ENCODE results near the gene LRP1B. TPM values are rescaled to one million over a fixed set of nuclear protein-coding genes. Genes with fewer than 3 reads are reported as not detected.

The LRP1B gene
- total and polyA plus RNA-seq, 5 donors from 2014 or later = not detected

DNA sequence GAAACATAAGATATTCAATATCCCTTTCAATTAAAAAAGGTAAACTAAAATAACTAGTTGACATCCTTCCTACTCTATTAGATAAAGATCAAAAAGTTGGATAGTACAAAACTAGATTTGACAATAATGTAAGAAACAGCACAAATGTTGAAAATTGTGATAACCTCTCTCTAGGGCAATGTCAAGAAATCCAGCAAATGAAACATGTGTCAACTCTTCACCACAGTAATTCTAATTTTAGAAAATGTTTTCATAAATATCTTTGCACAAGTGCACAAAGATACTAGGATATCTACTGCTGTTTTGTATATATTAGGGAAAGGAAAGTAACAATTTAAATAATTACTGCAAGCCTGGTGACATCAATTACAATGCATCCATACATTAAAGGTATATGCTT is 1220.1 kb downstream of the LRP1B start:
- Mint-ChIP-seq H3K9me3 (peaks cover 0 to 29% (median 10%) of the 10 kb centered on the region in 7 donors), H3K4me3 (no peak overlapping the region), H3K36me3 (no peaks in the 10 kb centered on the region), H3K27me3 (no peaks in the 10 kb centered on the region), H3K27ac (no peak overlapping the region), H3K4me1 (no peaks in the 10 kb centered on the region)
- Histone ChIP-seq H3K27ac (ENCODE audit: insufficient read depth, low read length, poor library complexity, severe bottlenecking) (no peak overlapping the region), H3K27me3 (ENCODE audit: control insufficient read depth, insufficient read depth, low read length) (no peaks in the 10 kb centered on the region), H3K9me3 (ENCODE audit: control insufficient read depth in 2 of 2, low read length in 2 of 2) (peaks cover 9 to 10% of the 10 kb centered on the region in 2 experiments), H3K36me3 (ENCODE audit: control insufficient read depth, insufficient read depth, low read length) (no peaks in the 10 kb centered on the region), H3K4me3 (ENCODE audit: low read depth, low read length) (no peak overlapping the region), H3K4me1 (ENCODE audit: control insufficient read depth, insufficient read depth, low read length, poor library complexity, severe bottlenecking) (no peaks in the 10 kb centered on the region)
- DNase-seq (no peak), ATAC-seq (ENCODE audit: low read depth in 2 of 2) (no peak)

DNA sequence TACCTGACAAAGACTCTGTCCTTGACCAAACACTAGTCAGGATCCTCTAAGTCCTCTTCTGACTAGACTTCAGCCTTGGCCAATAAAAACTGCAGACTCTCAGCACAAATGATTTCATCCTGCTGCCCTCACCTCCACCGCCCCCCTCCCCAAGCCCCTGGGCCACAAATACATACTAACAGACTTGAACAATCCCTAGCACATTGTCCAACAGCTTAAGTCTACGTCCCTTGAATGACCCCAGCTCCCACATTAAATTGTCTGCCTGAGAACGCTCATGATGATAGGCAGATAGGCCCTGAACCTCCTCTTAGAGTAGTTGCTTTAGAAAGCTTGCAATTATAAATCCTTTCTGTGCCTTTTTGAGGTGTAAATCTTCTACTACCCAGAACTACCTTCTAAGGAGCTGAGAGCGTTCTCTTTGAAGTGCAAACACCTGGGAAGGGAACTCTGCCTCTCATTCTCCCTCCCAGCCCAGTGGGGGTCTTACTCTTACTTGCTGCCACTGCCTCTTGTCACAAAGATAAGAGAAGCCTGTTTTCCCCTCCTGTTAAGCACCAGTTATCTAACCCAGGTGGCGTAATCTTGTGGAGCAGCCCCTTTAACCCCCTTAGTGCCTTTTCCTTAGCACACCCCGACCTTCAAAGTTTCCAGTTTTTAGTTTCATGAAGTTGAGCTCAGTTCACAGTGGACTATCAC is 1225.6 kb downstream of the LRP1B start:
- no peak for ATAC-seq (ENCODE audit: low read depth in 2 of 2)
- no peaks in the 10 kb centered on the region for H3K27me3 Mint-ChIP-seq
- no peaks in the 10 kb centered on the region for H3K36me3 ChIP-seq (ENCODE audit: control insufficient read depth, insufficient read depth, low read length)
- H3K4me1 ChIP-seq (ENCODE audit: control insufficient read depth, insufficient read depth, low read length, poor library complexity, severe bottlenecking) = no peaks in the 10 kb centered on the region
- no peak for DNase-seq
- no peak overlapping the region for H3K27ac ChIP-seq (ENCODE audit: insufficient read depth, low read length, poor library complexity, severe bottlenecking)
- no peak overlapping the region for H3K27ac Mint-ChIP-seq
- no peaks in the 10 kb centered on the region for H3K27me3 ChIP-seq (ENCODE audit: control insufficient read depth, insufficient read depth, low read length)
- H3K36me3 Mint-ChIP-seq = no peaks in the 10 kb centered on the region
- H3K9me3 Mint-ChIP-seq = peaks cover 2 to 20% (median 8%) of the 10 kb centered on the region in 7 donors
- no peak overlapping the region for H3K4me3 ChIP-seq (ENCODE audit: low read depth, low read length)
- peaks cover 0 to 3% of the 10 kb centered on the region in 2 experiments for H3K9me3 ChIP-seq (ENCODE audit: control insufficient read depth in 2 of 2, low read length in 2 of 2)
- H3K4me3 Mint-ChIP-seq = no peak overlapping the region
- no peaks in the 10 kb centered on the region for H3K4me1 Mint-ChIP-seq

DNA sequence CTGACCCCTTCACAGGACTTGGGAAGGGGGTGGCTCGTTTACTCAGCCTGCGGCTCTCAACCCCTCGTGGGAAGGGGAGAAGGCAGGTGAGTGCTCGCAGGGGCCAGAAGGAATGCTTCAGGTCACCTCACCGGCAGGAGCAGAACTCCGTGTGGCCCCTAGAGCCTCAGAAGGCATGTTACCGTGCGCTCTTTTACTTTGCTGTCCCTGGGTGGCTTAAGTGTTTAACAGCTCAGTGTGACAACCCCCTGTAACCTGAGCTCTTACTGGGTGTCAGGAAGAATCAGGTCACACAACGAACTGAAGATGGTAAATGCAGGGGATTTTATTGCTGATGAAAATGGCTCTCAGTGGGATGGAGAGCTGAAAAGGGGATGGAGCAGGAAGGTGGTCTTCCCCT is 1235.4 kb downstream of the LRP1B start:
- no peaks in the 10 kb centered on the region for H3K36me3 Mint-ChIP-seq
- H3K4me1 Mint-ChIP-seq = no peaks in the 10 kb centered on the region
- peaks cover 0 to 19% (median 6%) of the 10 kb centered on the region in 7 donors for H3K9me3 Mint-ChIP-seq
- DNase-seq (no peak), ATAC-seq (ENCODE audit: low read depth in 2 of 2) (no peak)
- Histone ChIP-seq H3K27me3 (ENCODE audit: control insufficient read depth, insufficient read depth, low read length) (no peaks in the 10 kb centered on the region), H3K4me1 (ENCODE audit: control insufficient read depth, insufficient read depth, low read length, poor library complexity, severe bottlenecking) (no peaks in the 10 kb centered on the region), H3K27ac (ENCODE audit: insufficient read depth, low read length, poor library complexity, severe bottlenecking) (no peak overlapping the region), H3K9me3 (ENCODE audit: control insufficient read depth in 2 of 2, low read length in 2 of 2) (no peaks in the 10 kb centered on the region), H3K4me3 (ENCODE audit: low read depth, low read length) (no peak overlapping the region), H3K36me3 (ENCODE audit: control insufficient read depth, insufficient read depth, low read length) (no peaks in the 10 kb centered on the region)
- no peak overlapping the region for H3K4me3 Mint-ChIP-seq
- no peak overlapping the region for H3K27ac Mint-ChIP-seq
- H3K27me3 Mint-ChIP-seq = no peaks in the 10 kb centered on the region

DNA sequence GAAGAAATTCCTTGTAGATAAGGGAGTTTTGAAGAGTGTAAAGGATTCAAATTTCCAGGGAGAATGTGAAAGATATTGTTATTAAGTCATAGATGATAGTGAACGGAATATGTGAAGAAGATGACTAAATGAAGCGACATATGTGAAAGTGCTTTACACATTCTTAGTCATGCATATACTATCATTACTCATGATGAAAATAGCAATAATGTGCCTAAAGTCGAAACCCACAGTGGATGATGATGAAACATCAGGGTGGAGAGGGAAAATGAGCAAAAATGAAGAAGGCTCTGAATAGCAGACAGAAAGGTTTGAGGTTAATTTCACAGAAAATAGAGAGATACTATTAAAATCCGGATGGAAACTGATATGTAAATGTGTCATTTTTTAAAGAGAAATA is 1237.1 kb downstream of the LRP1B start:
- no peaks in the 10 kb centered on the region for H3K4me1 ChIP-seq (ENCODE audit: control insufficient read depth, insufficient read depth, low read length, poor library complexity, severe bottlenecking)
- H3K36me3 ChIP-seq (ENCODE audit: control insufficient read depth, insufficient read depth, low read length) = no peaks in the 10 kb centered on the region
- no peaks in the 10 kb centered on the region for H3K36me3 Mint-ChIP-seq
- H3K27ac ChIP-seq (ENCODE audit: insufficient read depth, low read length, poor library complexity, severe bottlenecking) = no peak overlapping the region
- H3K4me1 Mint-ChIP-seq = no peaks in the 10 kb centered on the region
- H3K9me3 ChIP-seq (ENCODE audit: control insufficient read depth in 2 of 2, low read length in 2 of 2) = no peaks in the 10 kb centered on the region
- H3K27me3 Mint-ChIP-seq = no peaks in the 10 kb centered on the region
- DNase-seq (no peak), ATAC-seq (ENCODE audit: low read depth in 2 of 2) (no peak)
- H3K4me3 ChIP-seq (ENCODE audit: low read depth, low read length) = no peak overlapping the region
- H3K4me3 Mint-ChIP-seq = no peak overlapping the region
- H3K9me3 Mint-ChIP-seq = peaks cover 0 to 19% (median 6%) of the 10 kb centered on the region in 7 donors
- H3K27me3 ChIP-seq (ENCODE audit: control insufficient read depth, insufficient read depth, low read length) = no peaks in the 10 kb centered on the region
- H3K27ac Mint-ChIP-seq = no peak overlapping the region

DNA sequence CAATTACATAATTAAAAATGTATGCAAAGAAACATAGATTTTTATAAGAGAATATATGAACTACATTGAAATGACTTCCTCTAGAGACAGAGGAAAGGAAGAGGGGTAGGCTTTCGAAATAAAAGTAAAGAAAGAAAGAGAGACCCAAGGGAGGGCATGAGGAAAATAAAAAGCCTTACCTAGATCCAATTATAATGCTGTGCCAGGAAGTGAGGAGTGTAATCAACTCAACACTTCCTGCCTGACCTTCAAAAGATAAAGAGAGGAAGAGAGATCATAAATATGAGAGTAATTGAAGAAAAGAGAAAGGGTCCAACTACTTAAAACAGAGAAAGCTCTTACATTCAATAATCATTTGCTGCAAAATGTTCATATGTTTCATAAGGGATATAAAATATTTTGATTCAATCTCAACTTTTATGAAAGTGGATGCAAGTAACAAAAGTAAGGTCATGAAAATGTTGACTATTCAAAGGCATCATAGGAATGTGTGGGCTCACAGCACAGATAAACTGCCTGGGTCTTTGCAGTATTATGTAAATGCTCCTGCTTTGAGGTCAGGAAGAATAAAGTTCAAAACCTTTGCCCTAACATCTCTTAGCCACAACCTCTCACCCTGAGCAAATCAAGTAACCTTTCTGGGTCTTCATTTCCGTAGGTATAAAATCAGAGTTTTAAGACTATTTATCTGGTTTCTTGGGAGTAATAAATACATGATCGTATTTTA is 1237.7 kb downstream of the LRP1B start:
- Mint-ChIP-seq H3K36me3 (no peaks in the 10 kb centered on the region), H3K4me3 (no peak overlapping the region), H3K27ac (no peak overlapping the region), H3K4me1 (no peaks in the 10 kb centered on the region), H3K9me3 (peaks cover 0 to 19% (median 4%) of the 10 kb centered on the region in 7 donors), H3K27me3 (no peaks in the 10 kb centered on the region)
- Histone ChIP-seq H3K4me1 (ENCODE audit: control insufficient read depth, insufficient read depth, low read length, poor library complexity, severe bottlenecking) (no peaks in the 10 kb centered on the region), H3K36me3 (ENCODE audit: control insufficient read depth, insufficient read depth, low read length) (no peaks in the 10 kb centered on the region), H3K27ac (ENCODE audit: insufficient read depth, low read length, poor library complexity, severe bottlenecking) (no peak overlapping the region), H3K4me3 (ENCODE audit: low read depth, low read length) (no peak overlapping the region), H3K27me3 (ENCODE audit: control insufficient read depth, insufficient read depth, low read length) (no peaks in the 10 kb centered on the region), H3K9me3 (ENCODE audit: control insufficient read depth in 2 of 2, low read length in 2 of 2) (no peaks in the 10 kb centered on the region)
- DNase-seq (no peak), ATAC-seq (ENCODE audit: low read depth in 2 of 2) (no peak)

DNA sequence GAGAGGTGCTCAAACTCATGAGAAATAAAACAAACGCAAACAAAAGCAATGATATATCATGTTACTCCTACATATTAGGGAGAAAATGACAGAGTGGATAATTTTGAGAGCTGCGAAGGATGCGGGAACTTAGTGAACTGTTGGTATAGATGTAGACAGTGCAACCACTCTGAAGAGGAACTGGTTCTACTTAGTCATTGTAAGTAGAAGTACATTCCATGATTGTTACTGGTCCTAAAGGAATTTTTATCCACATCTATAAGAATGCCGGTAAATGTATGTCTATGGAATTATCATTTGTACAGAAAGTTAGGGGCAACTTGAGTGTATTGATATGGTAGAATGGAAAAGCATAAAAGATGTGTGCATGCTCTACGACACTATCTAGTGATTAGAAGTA is 1238.4 kb downstream of the LRP1B start:
- H3K27ac ChIP-seq (ENCODE audit: insufficient read depth, low read length, poor library complexity, severe bottlenecking) = no peak overlapping the region
- H3K36me3 Mint-ChIP-seq = no peaks in the 10 kb centered on the region

DNA sequence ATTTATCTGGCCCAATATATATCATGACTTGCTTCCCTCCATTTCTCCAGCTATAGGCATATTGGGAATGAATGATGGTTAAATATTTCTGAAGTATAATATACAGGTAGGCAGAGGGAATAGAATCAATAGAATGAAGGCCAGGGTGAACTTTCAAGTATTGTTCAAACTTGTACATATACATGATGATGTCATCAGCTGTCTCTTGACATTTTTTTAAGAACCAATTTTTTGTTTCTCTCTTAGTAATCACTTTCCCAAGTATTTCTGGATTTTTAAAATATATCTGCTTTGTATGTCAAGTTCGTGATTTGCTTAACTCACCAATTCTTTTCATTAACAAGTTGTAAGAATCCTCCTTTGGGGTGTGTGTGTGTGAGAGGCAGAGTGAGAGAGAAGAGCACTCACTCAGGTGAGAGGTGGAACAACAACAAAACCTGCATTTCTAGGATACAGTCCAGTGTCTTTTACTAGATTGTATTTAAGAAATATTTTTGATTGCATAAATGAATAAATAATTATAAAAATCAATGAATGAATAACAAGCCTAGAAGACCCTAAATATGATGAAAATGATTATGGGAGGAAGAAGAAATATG is 1239.1 kb downstream of the LRP1B start:
- no peaks in the 10 kb centered on the region for H3K4me1 Mint-ChIP-seq
- Histone ChIP-seq H3K36me3 (ENCODE audit: control insufficient read depth, insufficient read depth, low read length) (no peaks in the 10 kb centered on the region), H3K27ac (ENCODE audit: insufficient read depth, low read length, poor library complexity, severe bottlenecking) (no peak overlapping the region), H3K4me1 (ENCODE audit: control insufficient read depth, insufficient read depth, low read length, poor library complexity, severe bottlenecking) (no peaks in the 10 kb centered on the region), H3K9me3 (ENCODE audit: control insufficient read depth in 2 of 2, low read length in 2 of 2) (no peaks in the 10 kb centered on the region), H3K4me3 (ENCODE audit: low read depth, low read length) (no peak overlapping the region), H3K27me3 (ENCODE audit: control insufficient read depth, insufficient read depth, low read length) (no peaks in the 10 kb centered on the region)
- H3K27ac Mint-ChIP-seq = no peak overlapping the region
- H3K36me3 Mint-ChIP-seq = no peaks in the 10 kb centered on the region
- no peak for ATAC-seq (ENCODE audit: low read depth in 2 of 2)
- H3K4me3 Mint-ChIP-seq = no peak overlapping the region
- peaks cover 0 to 24% (median 4%) of the 10 kb centered on the region in 7 donors for H3K9me3 Mint-ChIP-seq
- DNase-seq = no peak
- no peaks in the 10 kb centered on the region for H3K27me3 Mint-ChIP-seq

More for the DNA sequence above, 1238.4 kb downstream of the LRP1B start:
- Mint-ChIP-seq H3K27me3 (no peaks in the 10 kb centered on the region), H3K27ac (no peak overlapping the region), H3K4me3 (no peak overlapping the region), H3K9me3 (peaks cover 0 to 24% (median 4%) of the 10 kb centered on the region in 7 donors), H3K4me1 (no peaks in the 10 kb centered on the region)
- Histone ChIP-seq H3K4me3 (ENCODE audit: low read depth, low read length) (no peak overlapping the region), H3K9me3 (ENCODE audit: control insufficient read depth in 2 of 2, low read length in 2 of 2) (no peaks in the 10 kb centered on the region), H3K4me1 (ENCODE audit: control insufficient read depth, insufficient read depth, low read length, poor library complexity, severe bottlenecking) (no peaks in the 10 kb centered on the region), H3K36me3 (ENCODE audit: control insufficient read depth, insufficient read depth, low read length) (no peaks in the 10 kb centered on the region), H3K27me3 (ENCODE audit: control insufficient read depth, insufficient read depth, low read length) (no peaks in the 10 kb centered on the region)
- ATAC-seq (ENCODE audit: low read depth in 2 of 2) = no peak
- DNase-seq = no peak

All from CD4-positive, CD25-positive, alpha-beta regulatory T cell (primary cell).